SU-DHL-6 (cell line): ENCODE data around the gene ACOT6.
"Not testable (repeated sequence)": the region's sequence is repeated elsewhere in the genome, so short reads cannot be mapped to it uniquely, and the experiment has no call there.

Experiments used
- H2AFZ ChIP-seq: fragments of 200-600 bp; sonication (generic); 2 replicates; pipeline ENCODE4 v1.6.1; 2014; ENCODE audit warnings: low read depth, mild to moderate bottlenecking, moderate library complexity, mixed read lengths, antibody characterized with exemption, low read length; ENCODE audit not compliant: severe bottlenecking
- H3F3A ChIP-seq: fragments of 200-600 bp; shearing (Covaris generic); 2 replicates; pipeline ENCODE4 v1.6.0; 2016; ENCODE audit warnings: antibody characterized with exemption, mild to moderate bottlenecking; ENCODE audit not compliant: insufficient read depth
- H3K27ac ChIP-seq: fragments of 200-600 bp; sonication (generic); 2 replicates; pipeline ENCODE4 v1.5.1; 2016; ENCODE audit warnings: low read depth, mild to moderate bottlenecking, low read length, moderate library complexity, mixed read lengths
- H3K27me3 ChIP-seq: fragments of 200-600 bp; sonication (generic), shearing (Covaris generic); 2 replicates; pipeline ENCODE4 v1.6.0; 2014; ENCODE audit warnings: mild to moderate bottlenecking, low read length
- H3K36me3 ChIP-seq: fragments of 200-600 bp; sonication (generic); 2 replicates; pipeline ENCODE4 v1.6.1; 2014; ENCODE audit warnings: mild to moderate bottlenecking, low read length, mixed read lengths
- H3K4me2 ChIP-seq: fragments of 300-600, 200-600 bp; shearing (Covaris generic), sonication (generic); 2 replicates; pipeline ENCODE4 v1.6.0; 2014; ENCODE audit warnings: low read length, low read depth, mild to moderate bottlenecking; ENCODE audit not compliant: poor library complexity, severe bottlenecking
- H3K4me3 ChIP-seq: fragments of 200-600 bp; sonication (generic); 2 replicates; pipeline ENCODE4 v1.5.1; 2014; ENCODE audit warnings: antibody characterized with exemption, low read length, mild to moderate bottlenecking, mixed read lengths; ENCODE audit not compliant: insufficient read depth, poor library complexity, severe bottlenecking
- H3K79me2 ChIP-seq: fragments of 200-600 bp; sonication (generic); 2 replicates; pipeline ENCODE4 v1.6.1; 2014; ENCODE audit warnings: mild to moderate bottlenecking, low read length, moderate library complexity; ENCODE audit not compliant: insufficient read depth
- H3K9ac ChIP-seq: fragments of 200-600 bp; sonication (generic); 2 replicates; pipeline ENCODE4 v1.7.0; 2014; ENCODE audit warnings: mild to moderate bottlenecking, low read length
- H3K9me2 ChIP-seq: fragments of 200-600 bp; sonication (generic); replicated peaks from 2 replicates; pipeline ENCODE4 v1.6.1; 2014; ENCODE audit warnings: low read length; ENCODE audit not compliant: insufficient read depth
- H3K9me3 ChIP-seq: fragments of 200-600 bp; sonication (generic); 2 replicates; pipeline ENCODE4 v1.6.1; 2014; ENCODE audit warnings: low read length, mixed read lengths; ENCODE audit not compliant: insufficient read depth
- H4K20me1 ChIP-seq: fragments of 200-600 bp; sonication (generic); 2 replicates; pipeline ENCODE4 v1.6.1; 2014; ENCODE audit warnings: low read depth, mild to moderate bottlenecking, antibody characterized with exemption, low read length, moderate library complexity, mixed read lengths
- EZH2phosphoT487 ChIP-seq: fragments of 200-600 bp; sonication (generic), shearing (Covaris generic); conservative IDR thresholded peaks from 2 replicates; pipeline ENCODE4 v1.6.1; 2018; ENCODE audit warnings: mild to moderate bottlenecking, antibody characterized with exemption, low read length, moderate library complexity, mixed read lengths
- TF ChIP-seq, protein P1 (sequence below): fragments of 200-600 bp; sonication (generic); IDR thresholded peaks from one replicate; pipeline ENCODE4 v1.5.1; 2017; ENCODE audit warnings: antibody characterized with exemption, mild to moderate bottlenecking, low read length, moderate library complexity; ENCODE audit not compliant: insufficient read depth, poor library complexity, severe bottlenecking

ACOT6 gene

DNA sequence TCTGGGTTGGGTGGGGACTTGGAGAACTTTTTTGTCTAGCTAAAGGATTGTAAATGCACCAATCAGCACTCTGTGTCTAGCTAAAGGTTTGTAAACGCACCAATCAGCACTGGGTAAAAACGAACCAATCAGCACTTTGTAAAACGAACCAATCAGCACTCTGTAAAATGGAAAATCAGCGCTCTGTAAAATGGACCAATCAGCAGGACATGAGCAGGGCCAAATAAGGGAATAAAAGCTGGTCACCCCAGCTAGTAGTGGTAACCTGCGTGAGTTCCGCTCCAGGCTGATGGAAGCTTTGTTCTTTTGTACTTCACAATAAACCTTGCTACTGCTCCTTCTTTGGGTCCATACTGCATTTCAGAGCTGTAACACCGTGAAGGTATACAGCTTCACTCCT is 45.0 kb upstream of the ACOT6 start:
- Histone ChIP-seq H3K9me2 (no peaks in the 10 kb centered on the region), H3K4me3 (no peak overlapping the region), H3K27me3 (no peaks in the 10 kb centered on the region), H3K9ac (no peak overlapping the region), H2AFZ (no peak overlapping the region), H3K4me2 (no peak overlapping the region), H3K9me3 (no peaks in the 10 kb centered on the region), H3K27ac (no peak overlapping the region), H3K79me2 (no peaks in the 10 kb centered on the region), H3K36me3 (no peaks in the 10 kb centered on the region), H3F3A (no peaks in the 10 kb centered on the region), H4K20me1 (no peaks in the 10 kb centered on the region)
- no peak for TF ChIP-seq EZH2phosphoT487
- TF ChIP-seq, protein P1, sequence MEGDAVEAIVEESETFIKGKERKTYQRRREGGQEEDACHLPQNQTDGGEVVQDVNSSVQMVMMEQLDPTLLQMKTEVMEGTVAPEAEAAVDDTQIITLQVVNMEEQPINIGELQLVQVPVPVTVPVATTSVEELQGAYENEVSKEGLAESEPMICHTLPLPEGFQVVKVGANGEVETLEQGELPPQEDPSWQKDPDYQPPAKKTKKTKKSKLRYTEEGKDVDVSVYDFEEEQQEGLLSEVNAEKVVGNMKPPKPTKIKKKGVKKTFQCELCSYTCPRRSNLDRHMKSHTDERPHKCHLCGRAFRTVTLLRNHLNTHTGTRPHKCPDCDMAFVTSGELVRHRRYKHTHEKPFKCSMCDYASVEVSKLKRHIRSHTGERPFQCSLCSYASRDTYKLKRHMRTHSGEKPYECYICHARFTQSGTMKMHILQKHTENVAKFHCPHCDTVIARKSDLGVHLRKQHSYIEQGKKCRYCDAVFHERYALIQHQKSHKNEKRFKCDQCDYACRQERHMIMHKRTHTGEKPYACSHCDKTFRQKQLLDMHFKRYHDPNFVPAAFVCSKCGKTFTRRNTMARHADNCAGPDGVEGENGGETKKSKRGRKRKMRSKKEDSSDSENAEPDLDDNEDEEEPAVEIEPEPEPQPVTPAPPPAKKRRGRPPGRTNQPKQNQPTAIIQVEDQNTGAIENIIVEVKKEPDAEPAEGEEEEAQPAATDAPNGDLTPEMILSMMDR = no peak

DNA sequence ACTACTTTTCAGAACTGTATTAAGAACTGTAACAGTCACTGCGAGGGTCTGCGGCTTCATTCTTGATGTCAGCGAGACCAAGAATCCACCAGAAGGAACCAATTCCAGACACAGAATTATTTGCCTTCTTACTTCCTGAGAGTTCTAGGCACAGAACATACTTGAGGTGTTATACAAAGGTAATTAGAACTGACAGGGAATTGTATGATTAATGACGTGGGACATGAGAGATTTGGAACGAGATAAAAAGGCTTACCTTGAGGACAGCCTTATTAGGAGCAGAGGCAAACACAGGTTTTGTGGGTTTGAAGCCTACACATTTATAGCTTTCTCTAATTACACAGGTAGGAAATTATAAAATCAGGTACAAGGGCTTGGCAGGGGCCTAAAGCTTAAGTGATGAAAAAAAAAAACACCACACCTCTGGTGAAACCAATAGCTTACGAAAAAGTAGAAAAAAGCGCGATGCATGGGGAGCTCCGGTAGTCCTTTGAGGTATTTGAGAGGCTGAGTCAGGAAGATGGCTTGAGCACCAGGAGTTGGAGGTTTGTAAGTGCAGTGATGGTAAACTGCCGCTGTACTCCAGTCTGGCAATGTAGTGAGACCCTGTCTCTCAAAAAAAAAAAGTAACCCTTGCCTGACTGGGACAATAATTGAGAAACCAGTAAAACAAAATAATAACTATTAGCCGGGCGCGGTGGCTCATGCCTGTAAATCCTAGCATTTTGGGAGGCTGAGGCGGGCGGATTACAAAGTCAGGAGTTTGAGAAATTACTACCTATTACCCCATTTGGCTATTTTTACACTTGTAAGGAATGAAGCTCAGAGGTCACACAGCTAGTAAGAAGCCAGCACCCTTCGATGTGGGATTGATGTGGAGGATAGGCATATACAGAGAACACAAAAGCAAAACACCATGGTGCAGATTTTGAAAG is 44.1 kb upstream of the ACOT6 start:
- H3K9me2 ChIP-seq = no peaks in the 10 kb centered on the region
- H3K4me3 ChIP-seq = no peak overlapping the region
- H3K27me3 ChIP-seq = no peaks in the 10 kb centered on the region
- no peak overlapping the region for H3K4me2 ChIP-seq
- no peaks in the 10 kb centered on the region for H3K79me2 ChIP-seq
- no peak overlapping the region for H2AFZ ChIP-seq
- H4K20me1 ChIP-seq = no peaks in the 10 kb centered on the region
- no peaks in the 10 kb centered on the region for H3K36me3 ChIP-seq
- no peaks in the 10 kb centered on the region for H3F3A ChIP-seq
- H3K27ac ChIP-seq = no peak overlapping the region
- TF ChIP-seq, protein P1 = no peak
- no peak for TF ChIP-seq EZH2phosphoT487
- H3K9ac ChIP-seq = no peak overlapping the region
- H3K9me3 ChIP-seq = no peaks in the 10 kb centered on the region

DNA sequence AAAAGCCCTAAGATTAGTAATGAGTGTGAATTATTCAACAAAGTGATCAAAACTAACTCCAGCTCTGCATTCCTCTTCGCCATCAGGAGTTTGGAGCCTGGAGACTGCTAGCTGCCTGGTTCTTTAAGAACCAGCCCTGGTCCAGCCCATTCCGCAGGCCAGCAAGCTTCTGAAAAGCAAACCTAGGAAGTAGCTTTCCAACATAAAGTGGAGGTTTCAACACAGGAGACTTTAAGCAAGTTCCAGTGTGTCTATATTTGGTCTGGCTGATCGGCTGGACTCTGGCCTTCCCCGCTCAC is 43.5 kb upstream of the ACOT6 start:
- H3K9me3 ChIP-seq, H3K27me3 ChIP-seq, H3K9ac ChIP-seq, H3K79me2 ChIP-seq, H3F3A ChIP-seq, H3K4me3 ChIP-seq, H3K9me2 ChIP-seq, H4K20me1 ChIP-seq, H3K36me3 ChIP-seq, H3K27ac ChIP-seq: not testable (repeated sequence)
- Histone ChIP-seq H3K4me2 (peak overlapping the region; percentile 58), H2AFZ (peak overlapping the region; percentile 73)

DNA sequence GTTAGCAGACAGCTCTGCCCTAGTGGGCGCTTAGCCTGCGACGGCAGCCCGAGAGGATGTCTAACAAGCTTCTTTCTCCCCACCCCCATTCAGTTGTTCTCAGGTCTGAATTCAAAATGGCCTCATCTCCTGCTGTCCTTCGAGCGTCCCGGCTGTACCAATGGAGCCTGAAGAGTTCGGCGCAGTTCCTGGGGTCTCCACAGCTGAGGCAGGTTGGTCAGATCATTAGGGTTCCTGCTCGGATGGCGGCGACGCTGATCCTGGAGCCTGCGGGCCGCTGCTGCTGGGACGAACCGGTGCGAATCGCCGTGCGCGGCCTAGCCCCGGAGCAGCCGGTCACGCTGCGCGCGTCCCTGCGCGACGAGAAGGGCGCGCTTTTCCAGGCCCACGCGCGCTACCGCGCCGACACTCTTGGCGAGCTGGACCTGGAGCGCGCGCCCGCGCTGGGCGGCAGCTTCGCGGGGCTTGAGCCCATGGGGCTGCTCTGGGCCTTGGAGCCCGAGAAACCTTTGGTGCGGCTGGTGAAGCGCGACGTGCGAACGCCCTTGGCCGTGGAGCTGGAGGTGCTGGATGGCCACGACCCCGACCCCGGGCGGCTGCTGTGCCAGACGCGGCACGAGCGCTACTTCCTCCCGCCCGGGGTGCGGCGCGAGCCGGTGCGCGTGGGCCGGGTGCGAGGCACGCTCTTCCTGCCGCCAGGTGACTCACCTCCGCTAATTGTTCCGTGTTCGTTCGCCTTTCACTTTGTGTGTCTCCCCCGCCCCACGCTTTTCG is 42.9 kb upstream of the ACOT6 start, which contains the start of gene ACOT2:
Gene ACOT2 (plus strand): TSS at position 29 of the 774 bp plus-strand sequence. CDS start 28 bp downstream, at position 57.
- not testable (repeated sequence) for H3K27ac ChIP-seq, H3F3A ChIP-seq, H3K79me2 ChIP-seq, H3K9me2 ChIP-seq, H3K36me3 ChIP-seq, H4K20me1 ChIP-seq, H3K27me3 ChIP-seq, H3K9me3 ChIP-seq
- H3K9ac ChIP-seq = peak within 1 kb of the TSS; percentile 36; the same call in 1 of the 2 replicates
- peak within 1 kb of the TSS; percentile 58 for H3K4me2 ChIP-seq
- peak within 1 kb of the TSS; percentile 80 for H2AFZ ChIP-seq
- peak within 1 kb of the TSS; percentile 33 for H3K4me3 ChIP-seq
